Astrocyte (in vitro differentiated cells and primary cell): ENCODE results near the gene VEGFB. TPM values are rescaled to one million over a fixed set of nuclear protein-coding genes. Genes with fewer than 3 reads are reported as not detected.

Experiments
- DNase-seq: peaks from one replicate; pipeline ENCODE4 v3.0.0-alpha.2; 2010; ENCODE audit warnings: low read depth
- FAIRE-seq: peaks from 2 replicates; lab custom pipeline; 2011; peaks lifted over from hg19 to GRCh38; lab: Jason Lieb, UNC
- H2AFZ ChIP-seq: 2 replicates; pipeline ENCODE4 v1.6.0; 2012; ENCODE audit warnings: low read depth, low read length, inconsistent platforms
- H3K27ac ChIP-seq: 2 replicates; pipeline ENCODE4 v1.5.1; 2011; ENCODE audit warnings: low read depth, low read length, inconsistent platforms
- H3K27me3 ChIP-seq: 2 replicates; pipeline ENCODE4 v1.6.0; 2011; ENCODE audit warnings: low read length, inconsistent platforms; ENCODE audit not compliant: insufficient read depth
- H3K36me3 ChIP-seq: 2 replicates; pipeline ENCODE4 v1.5.1; 2011; ENCODE audit warnings: low read length, inconsistent platforms; ENCODE audit not compliant: insufficient read depth
- H3K4me1 ChIP-seq: 2 replicates; pipeline ENCODE4 v1.5.1; 2011; ENCODE audit warnings: low read length, inconsistent platforms; ENCODE audit not compliant: insufficient read depth
- H3K4me2 ChIP-seq: 2 replicates; pipeline ENCODE4 v1.6.0; 2012; ENCODE audit warnings: low read length, inconsistent platforms
- H3K4me3 ChIP-seq: 2 replicates; pipeline ENCODE4 v1.5.1; 2011; ENCODE audit warnings: low read depth, mild to moderate bottlenecking, low read length, inconsistent platforms; ENCODE audit not compliant: insufficient read depth
- H3K79me2 ChIP-seq: 2 replicates; pipeline ENCODE4 v1.6.0; 2012; ENCODE audit warnings: mild to moderate bottlenecking, low read length, inconsistent platforms; ENCODE audit not compliant: insufficient read depth
- H3K9ac ChIP-seq: 2 replicates; pipeline ENCODE4 v1.6.0; 2012; ENCODE audit warnings: mild to moderate bottlenecking, low read length, inconsistent platforms
- H3K9me3 ChIP-seq: 2 replicates; pipeline ENCODE4 v1.5.1; 2012; ENCODE audit warnings: low read depth, mild to moderate bottlenecking, low read length, inconsistent platforms; ENCODE audit not compliant: insufficient read depth
- H4K20me1 ChIP-seq: 2 replicates; pipeline ENCODE4 v1.6.0; 2012; ENCODE audit warnings: low read length, inconsistent platforms; ENCODE audit not compliant: insufficient read depth
- H3K27ac Mint-ChIP-seq: one replicate; pipeline ENCODE4 v1.8.0; 2021; ENCODE audit warnings: mild to moderate bottlenecking, mixed read lengths; ENCODE audit not compliant: unreplicated experiment
- H3K27me3 Mint-ChIP-seq: one replicate; pipeline ENCODE4 v1.8.0; 2021; ENCODE audit warnings: low read depth, mixed read lengths; ENCODE audit not compliant: unreplicated experiment
- H3K36me3 Mint-ChIP-seq: one replicate; pipeline ENCODE4 v1.8.0; 2021; ENCODE audit warnings: low read depth, mixed read lengths; ENCODE audit not compliant: unreplicated experiment
- H3K4me1 Mint-ChIP-seq: one replicate; pipeline ENCODE4 v1.8.0; 2021; ENCODE audit warnings: low read depth, mixed read lengths; ENCODE audit not compliant: unreplicated experiment
- H3K4me3 Mint-ChIP-seq: one replicate; pipeline ENCODE4 v1.8.0; 2021; ENCODE audit warnings: mild to moderate bottlenecking, moderate library complexity, mixed read lengths; ENCODE audit not compliant: unreplicated experiment
- H3K9me3 Mint-ChIP-seq: one replicate; pipeline ENCODE4 v1.8.0; 2021; ENCODE audit warnings: mild to moderate bottlenecking, mixed read lengths; ENCODE audit not compliant: unreplicated experiment
- CTCF ChIP-seq: IDR thresholded peaks from 2 replicates; pipeline ENCODE4 v1.5.1; 2011; ENCODE audit warnings: low read depth, mild to moderate bottlenecking, inconsistent platforms, low read length, moderate library complexity; ENCODE audit not compliant: insufficient read depth
- EZH2 ChIP-seq: IDR thresholded peaks from 2 replicates; pipeline ENCODE4 v1.6.1; 2012; ENCODE audit warnings: mild to moderate bottlenecking, low read length, inconsistent platforms; ENCODE audit not compliant: insufficient read depth
- total RNA-seq: library from RNA; stranded (reverse); gene quantifications from 2 replicates; pipeline ENCODE4 v1.2.1, GENCODE V29; 2021

Gene VEGFB
- total RNA-seq, 1 donor from 2014 or later, result 30.4 TPM

- no peak for TF ChIP-seq EZH2
- TF ChIP-seq CTCF, result no peak
- Histone ChIP-seq H3K27ac (no peak overlapping the region), H3K9ac (no peak overlapping the region), H3K4me2 (no peak overlapping the region), H3K4me1 (peaks cover 13% of the 10 kb centered on the region), H3K4me3 (no peak overlapping the region), H2AFZ (no peak overlapping the region), H3K9me3 (no peaks in the 10 kb centered on the region), H3K79me2 (peaks cover 16% of the 10 kb centered on the region), H4K20me1 (peaks cover 20% of the 10 kb centered on the region), H3K36me3 (no peaks in the 10 kb centered on the region), H3K27me3 (peaks cover 24% of the 10 kb centered on the region)
- Mint-ChIP-seq H3K36me3 (peaks cover 4% of the 10 kb centered on the region), H3K4me3 (no peak overlapping the region), H3K9me3 (no peaks in the 10 kb centered on the region), H3K27me3 (peaks cover 20% of the 10 kb centered on the region), H3K4me1 (peaks cover 3% of the 10 kb centered on the region), H3K27ac (no peak overlapping the region)
- FAIRE-seq, result no peak
- DNase-seq, result no peak
Observed at GRCh38 chr11:64287676-64288352, 53.4 kb downstream of the VEGFB start.

- peaks cover 3% of the 10 kb centered on the region for H3K4me1 Mint-ChIP-seq
- H3K4me3 ChIP-seq, result no peak overlapping the region
- H3K9me3 ChIP-seq, result no peaks in the 10 kb centered on the region
- peaks cover 29% of the 10 kb centered on the region for H3K27me3 ChIP-seq
- no peak overlapping the region for H2AFZ ChIP-seq
- FAIRE-seq (no peak), DNase-seq (no peak)
- H3K4me3 Mint-ChIP-seq, result no peak overlapping the region
- H3K27ac Mint-ChIP-seq, result no peak overlapping the region
- H3K4me1 ChIP-seq, result peaks cover 13% of the 10 kb centered on the region
- H3K27ac ChIP-seq, result no peak overlapping the region
- H3K4me2 ChIP-seq, result no peak overlapping the region
- H3K27me3 Mint-ChIP-seq, result peaks cover 25% of the 10 kb centered on the region
- H3K9ac ChIP-seq, result no peak overlapping the region
- H4K20me1 ChIP-seq, result peaks cover 24% of the 10 kb centered on the region
- peaks cover 4% of the 10 kb centered on the region for H3K36me3 Mint-ChIP-seq
- peaks cover 11% of the 10 kb centered on the region for H3K79me2 ChIP-seq
- no peaks in the 10 kb centered on the region for H3K36me3 ChIP-seq
- TF ChIP-seq EZH2 (no peak), CTCF (no peak)
- no peaks in the 10 kb centered on the region for H3K9me3 Mint-ChIP-seq
Observed at GRCh38 chr11:64288353-64288750, 54.0 kb downstream of the VEGFB start.

Other genes starting within 250 kb of the VEGFB start
- 77.9 and 78.5 TPM in 2 replicates for gene OTUB1, start 248.1 kb upstream of the VEGFB start, total RNA-seq
- gene FLRT1, start 198.7 kb upstream of the VEGFB start, total RNA-seq, result 0.20 and 0.41 TPM in 2 replicates
- 3.4 and 5.1 TPM in 2 replicates for gene MACROD1, start 68.5 kb upstream of the VEGFB start, total RNA-seq
- gene STIP1, start 48.4 kb upstream of the VEGFB start, total RNA-seq, result 179 and 200 TPM in 2 replicates
- gene FERMT3, start 27.9 kb upstream of the VEGFB start, total RNA-seq, result 1.3 and 1.6 TPM in 2 replicates
- gene TRPT1, start 8.4 kb upstream of the VEGFB start, total RNA-seq, result 28.8 and 29.4 TPM in 2 replicates
- gene NUDT22, start 8.3 kb upstream of the VEGFB start, total RNA-seq, result 40.2 and 40.7 TPM in 2 replicates
- gene DNAJC4, start 4.0 kb upstream of the VEGFB start, total RNA-seq, result 23.8 and 25.7 TPM in 2 replicates
- 41.5 and 45.6 TPM in 2 replicates for gene FKBP2, start 6.5 kb downstream of the VEGFB start, total RNA-seq
- gene PPP1R14B, start 12.4 kb downstream of the VEGFB start, total RNA-seq, result 338 and 370 TPM in 2 replicates
- 48.7 and 50.9 TPM in 2 replicates for gene PLCB3, start 16.9 kb downstream of the VEGFB start, total RNA-seq
- gene BAD, start 50.1 kb downstream of the VEGFB start, total RNA-seq, result 43.6 and 46.6 TPM in 2 replicates
- 46.8 and 48.5 TPM in 2 replicates for gene GPR137, start 51.3 kb downstream of the VEGFB start, total RNA-seq
- 0.52 TPM in 1 of 2 replicates, not detected in the other for gene KCNK4, start 56.7 kb downstream of the VEGFB start, total RNA-seq
- not detected in 2 replicates for gene CATSPERZ, start 65.8 kb downstream of the VEGFB start, total RNA-seq
- 25.0 and 26.3 TPM in 2 replicates for gene ESRRA, start 70.9 kb downstream of the VEGFB start, total RNA-seq
- gene TRMT112, start 83.0 kb downstream of the VEGFB start, total RNA-seq, result 130 and 146 TPM in 2 replicates
- gene PRDX5, start 83.5 kb downstream of the VEGFB start, total RNA-seq, result 243 and 263 TPM in 2 replicates
- 1.2 and 1.6 TPM in 2 replicates for gene CCDC88B, start 105.6 kb downstream of the VEGFB start, total RNA-seq
- gene RPS6KA4, start 124.6 kb downstream of the VEGFB start, total RNA-seq, result 30.7 and 36.2 TPM in 2 replicates